Motor neuron (in vitro differentiated cells): ENCODE results near the gene DLG2. TPM values are rescaled to one million over a fixed set of nuclear protein-coding genes. Genes with fewer than 3 reads are reported as not detected.

ENCODE experiments used
- ATAC-seq, 8 experiments: fragments of 200-7000 bp; cut with Tn5 transposase; replicated peaks in 6 of 8; 2 replicates each; pipeline ENCODE4 v1.8.0; 2021; ENCODE audit warnings: mild to moderate bottlenecking in 8 of 8, moderate library complexity in 8 of 8
- H3K27ac ChIP-seq, 2 donors: fragments of 250-450 bp; sonication (Bioruptor Pico); 2 replicates each; pipeline ENCODE4 v1.9.0; 2021; ENCODE audit warnings: antibody characterized with exemption in 2 of 2, mild to moderate bottlenecking in 2 of 2, moderate library complexity in 1 of 2
- H3K4me1 ChIP-seq, 2 donors: fragments of 250-450 bp; sonication (Bioruptor Pico); replicated peaks in 1 of 2; 2 replicates each; pipeline ENCODE4 v1.6.1; 2021; ENCODE audit warnings: antibody characterized with exemption in 2 of 2, mild to moderate bottlenecking in 2 of 2, moderate library complexity in 1 of 2
- H3K4me3 ChIP-seq, 5 donors: fragments of 250-450 bp; sonication (Bioruptor Pico); 2 replicates each; pipeline ENCODE4 v1.9.0; 2021; ENCODE audit warnings: antibody characterized with exemption in 5 of 5, mild to moderate bottlenecking in 5 of 5, moderate library complexity in 4 of 5
- WGBS, 10 experiments: fragments of 450-650 bp; shearing (Covaris generic); methylation state at CpG; one replicate each; pipeline ENCODE4 v1.0.0; 2022; 5-methylcytosine and 5-hydroxymethylcytosine counted together
- in situ Hi-C, 9 experiments: fragments of 400-800 bp; cut with MboI; loops; one replicate each; pipeline ENCODE4 v1.15.0; 2021; ENCODE audit warnings: low sequenced_read_pairs in 9 of 9, low pct_unique_long_range_greater_than_20kb in 2 of 9; ENCODE audit not compliant: unreplicated experiment in 9 of 9
- total RNA-seq, 8 experiments: library from RNA; unstranded; fragments of 300-600 nt; gene quantifications; 2 replicates each; pipeline versions ENCODE4 v1.2.3 to v1.2.4, GENCODE V29; 2022

DLG2 gene
- total RNA-seq, 8 experiments from 2014 or later, result 1.3 to 17.5 (median 6.5) TPM

DNA sequence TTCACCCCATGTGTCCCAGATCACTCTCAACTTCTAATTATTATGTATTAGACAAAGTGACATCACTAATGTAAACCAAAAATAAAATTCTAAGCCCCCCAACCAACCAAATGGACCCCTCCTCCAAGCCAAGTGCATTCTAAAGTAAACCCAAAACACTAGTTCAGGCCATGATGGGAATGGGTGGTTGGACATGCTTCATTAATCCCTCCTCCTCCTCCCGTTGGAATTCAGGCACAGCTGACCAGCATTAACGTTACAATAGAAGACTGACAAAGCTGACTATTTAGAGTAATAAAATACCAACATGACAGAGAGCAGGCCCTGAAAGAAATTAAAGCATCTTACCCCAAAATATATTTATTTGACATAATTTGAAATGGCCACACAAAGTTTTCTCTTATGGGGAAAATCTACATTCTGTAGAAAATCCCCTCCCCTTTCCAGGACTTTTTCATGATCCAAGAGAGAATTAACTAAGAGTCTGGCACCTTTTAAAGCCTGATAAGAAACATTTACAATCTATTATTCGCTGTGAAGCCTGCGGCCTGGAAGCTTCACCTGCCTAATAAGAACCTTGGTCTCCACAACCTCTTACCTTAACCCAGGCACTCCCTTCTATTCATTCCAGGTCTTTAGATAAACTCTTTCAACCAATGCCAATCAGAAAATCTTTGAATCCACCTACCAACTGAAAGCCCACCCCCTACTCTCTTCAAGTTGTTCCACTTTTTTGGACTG is 1392.5 kb downstream of the DLG2 start:
- Histone ChIP-seq H3K4me1 (peaks cover 0 to 5% of the 10 kb centered on the region in 2 donors), H3K4me3 (no peak overlapping the region), H3K27ac (no peak overlapping the region)
- 13 to 100% (median 43%) methylated on average over 1 to 4 of the region's 4 CpGs for WGBS, 10 experiments
- in situ Hi-C loops, result no loop called here
- no peak for ATAC-seq

DNA sequence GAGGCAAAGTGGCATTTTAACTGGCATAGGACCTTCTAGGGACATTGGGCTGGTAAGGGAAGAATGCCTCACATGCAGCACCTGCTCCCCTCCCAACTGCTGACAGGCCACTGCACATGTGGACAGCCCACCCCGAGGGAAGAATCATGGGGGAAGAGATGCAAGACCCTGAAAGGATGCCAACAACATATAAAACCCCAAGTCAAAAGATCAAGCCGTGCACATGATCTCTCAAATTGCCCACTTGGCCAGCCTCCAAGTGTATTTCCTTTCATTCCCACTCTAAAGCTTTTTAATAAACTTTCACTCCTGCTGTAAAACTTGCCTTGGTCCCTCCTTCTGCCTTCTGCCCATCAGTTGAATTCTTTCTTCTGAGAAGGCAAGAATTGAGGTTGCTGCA is 1393.1 kb downstream of the DLG2 start:
- Histone ChIP-seq H3K4me3 (no peak overlapping the region), H3K4me1 (peaks cover 0 to 5% of the 10 kb centered on the region in 2 donors), H3K27ac (no peak overlapping the region)
- 0 to 100% (median 35%) methylated on average over 1 to 2 of the region's 2 CpGs; no CpG with 5 or more reads in 4 of the 10 experiments for WGBS, 10 experiments
- in situ Hi-C loops, result no loop called here
- ATAC-seq, result no peak

DNA sequence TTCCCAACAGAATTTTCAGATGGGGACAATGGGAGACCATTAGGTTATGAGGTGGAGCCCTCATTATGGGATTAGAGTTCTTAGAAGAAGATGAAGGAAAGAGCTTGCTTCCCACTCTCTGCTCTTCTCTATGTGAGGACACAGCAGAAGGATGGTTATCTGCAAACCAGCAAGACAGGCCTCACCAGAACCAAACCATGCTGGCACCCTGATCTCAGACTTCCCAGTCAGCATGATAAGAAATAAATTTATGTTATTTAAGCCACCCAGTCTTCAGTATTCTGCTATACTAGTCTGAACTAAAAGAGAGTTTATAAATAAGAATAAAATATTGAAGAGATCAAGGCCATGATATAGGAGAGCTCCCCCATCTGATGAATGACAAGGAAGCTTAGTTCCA is 1394.6 kb downstream of the DLG2 start:
- in situ Hi-C loops, result no loop called here
- no peak overlapping the region for H3K27ac ChIP-seq
- H3K4me1 ChIP-seq, result peaks cover 0 to 5% of the 10 kb centered on the region in 2 donors
- ATAC-seq, result no peak
- H3K4me3 ChIP-seq, result no peak overlapping the region

DNA sequence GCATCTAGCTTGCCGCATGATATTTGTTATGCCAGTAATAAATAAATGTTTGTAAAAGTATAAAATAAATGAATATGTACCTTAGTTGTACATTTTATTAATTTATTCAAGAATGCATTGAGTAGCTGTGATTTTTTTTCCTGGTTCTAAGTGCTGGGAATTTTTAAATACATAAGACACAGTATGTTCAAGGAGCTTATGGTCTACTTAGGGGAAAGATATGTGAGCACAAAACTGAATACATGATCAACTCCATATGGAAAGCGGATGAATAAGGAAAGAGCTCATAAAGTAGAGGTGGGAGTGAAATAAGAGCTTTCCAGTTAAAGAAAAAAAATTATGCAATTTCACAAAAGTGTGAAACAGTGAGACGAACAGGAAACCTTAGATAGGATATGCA is 1396.7 kb downstream of the DLG2 start:
- in situ Hi-C loops, result no loop called here
- 0 to 100% (median 87%) methylated on average over 2 to 3 of the region's 3 CpGs; no CpG with 5 or more reads in 1 of the 10 experiments for WGBS, 10 experiments
- no peak overlapping the region for H3K27ac ChIP-seq
- peak in 1 of 8 experiments; percentile 90 for ATAC-seq
- peaks cover 0 to 5% of the 10 kb centered on the region in 2 donors for H3K4me1 ChIP-seq
- H3K4me3 ChIP-seq, result no peak overlapping the region

DNA sequence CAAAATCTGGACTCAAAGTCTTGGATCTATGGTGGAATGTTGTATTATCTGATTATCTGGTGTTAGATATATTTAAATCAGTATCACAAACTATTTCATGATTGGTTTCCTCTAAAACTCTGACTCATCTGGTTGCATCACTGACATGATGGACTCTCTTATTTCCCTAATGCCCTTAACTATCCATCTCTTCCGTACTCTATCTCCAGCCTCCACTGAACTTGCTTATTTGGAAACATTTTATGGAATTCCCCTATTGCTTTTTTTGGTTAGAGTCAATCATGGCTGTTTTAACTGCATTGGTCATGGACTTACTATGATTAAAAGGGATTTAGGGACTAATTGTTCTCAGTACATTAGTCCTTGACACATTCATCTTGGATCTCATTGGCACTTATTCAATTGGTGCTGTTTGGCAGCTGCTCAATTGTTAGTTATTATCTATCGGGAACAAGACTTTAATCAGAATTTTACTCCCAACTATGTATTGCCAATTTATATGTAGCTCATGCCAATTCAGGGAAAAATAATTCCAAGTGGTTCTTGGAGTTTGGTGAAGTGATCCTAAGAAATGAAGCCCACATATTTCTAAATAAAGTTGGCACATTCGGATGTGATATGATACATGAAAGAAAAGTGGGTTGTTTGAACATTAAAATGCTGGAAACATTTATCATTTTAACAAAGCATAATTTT is 1399.0 kb downstream of the DLG2 start:
- no peak overlapping the region for H3K4me3 ChIP-seq
- ATAC-seq, result no peak
- in situ Hi-C loops, result no loop called here
- 10 to 100% (median 89%) methylated on average over 1 to 3 of the region's 3 CpGs for WGBS, 10 experiments
- H3K27ac ChIP-seq, result no peak overlapping the region
- peaks cover 0 to 3% of the 10 kb centered on the region in 2 donors for H3K4me1 ChIP-seq

DNA sequence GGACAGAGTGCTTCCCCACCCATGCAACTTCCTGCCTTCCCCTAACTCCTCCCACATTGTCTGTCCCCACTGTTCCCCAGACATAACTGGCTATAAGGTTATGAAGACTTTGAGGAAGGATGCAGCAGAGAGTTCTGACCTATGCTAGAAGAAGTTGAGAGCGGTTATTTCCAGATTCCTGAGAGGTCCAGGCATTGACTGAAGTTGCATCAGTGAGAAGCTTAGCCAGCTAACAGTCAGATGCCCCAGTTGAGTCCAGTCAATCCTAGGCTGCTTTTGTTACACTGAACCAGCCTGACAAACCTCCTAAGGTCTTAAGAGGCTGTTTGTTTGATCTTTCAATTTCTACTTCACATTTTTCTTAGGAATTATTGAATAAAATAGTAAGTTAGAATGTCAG is 1403.1 kb downstream of the DLG2 start:
- peak in 4 of 8 experiments; percentile 48 to 95 (median 68) for ATAC-seq
- H3K27ac ChIP-seq, result no peak overlapping the region
- H3K4me3 ChIP-seq, result no peak overlapping the region
- WGBS, 10 experiments, result 63 to 100% (median 86%) methylated on average over 1 of the region's 1 CpG; no CpG with 5 or more reads in 5 of the 10 experiments
- H3K4me1 ChIP-seq, result peaks cover 0 to 3% of the 10 kb centered on the region in 2 donors
- in situ Hi-C loops, result no loop called here

DNA sequence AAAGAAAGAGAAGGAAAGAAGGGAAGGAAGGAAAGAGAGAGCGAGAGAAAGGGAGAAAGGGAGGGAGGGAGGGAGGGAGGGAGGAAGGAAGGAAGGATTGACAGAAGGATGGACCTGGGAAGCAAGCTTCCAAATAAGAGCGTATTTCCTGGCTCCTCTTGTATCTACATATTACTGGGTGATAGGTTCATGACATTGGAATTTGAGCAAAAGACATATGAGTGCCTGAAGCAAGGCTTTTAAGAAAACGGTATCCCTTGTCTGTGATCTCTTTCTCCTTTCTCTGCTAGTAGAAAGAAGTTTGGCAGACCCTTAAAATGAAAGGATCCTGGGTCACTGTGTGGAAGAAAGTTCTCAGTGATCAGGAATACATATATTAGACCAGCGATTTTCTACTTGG is 1408.8 kb downstream of the DLG2 start:
- 0 to 100% (median 68%) methylated on average over 1 to 2 of the region's 4 CpGs; no CpG with 5 or more reads in 2 of the 10 experiments for WGBS, 10 experiments
- no peak overlapping the region for H3K4me3 ChIP-seq
- no peak for ATAC-seq
- in situ Hi-C loops, result no loop called here
- H3K27ac ChIP-seq, result no peak overlapping the region
- no peaks in the 10 kb centered on the region for H3K4me1 ChIP-seq

DNA sequence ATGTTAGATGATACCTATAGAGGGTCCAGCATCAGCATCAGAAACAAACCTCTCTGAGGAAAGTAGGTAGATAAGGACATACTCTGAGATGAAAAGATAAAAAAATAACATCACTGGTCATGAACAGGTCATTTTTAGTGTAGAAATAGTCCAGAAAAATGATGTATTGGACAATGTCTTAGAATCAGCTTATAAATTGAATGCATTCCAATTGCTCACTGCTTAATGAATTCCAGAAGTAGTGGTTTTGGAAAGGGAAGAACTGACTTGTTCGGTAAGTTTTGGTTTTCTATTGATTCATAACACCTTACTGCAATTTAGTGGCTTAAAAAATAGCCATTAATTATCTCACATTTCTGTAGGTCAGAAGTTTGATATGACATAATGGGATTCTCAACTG is 1411.5 kb downstream of the DLG2 start:
- no peak for ATAC-seq
- no peak overlapping the region for H3K4me3 ChIP-seq
- H3K27ac ChIP-seq, result no peak overlapping the region
- 0 to 100% (median 89%) methylated on average over 1 of the region's 1 CpG; no CpG with 5 or more reads in 3 of the 10 experiments for WGBS, 10 experiments
- H3K4me1 ChIP-seq, result no peaks in the 10 kb centered on the region
- in situ Hi-C loops, result no loop called here

DNA sequence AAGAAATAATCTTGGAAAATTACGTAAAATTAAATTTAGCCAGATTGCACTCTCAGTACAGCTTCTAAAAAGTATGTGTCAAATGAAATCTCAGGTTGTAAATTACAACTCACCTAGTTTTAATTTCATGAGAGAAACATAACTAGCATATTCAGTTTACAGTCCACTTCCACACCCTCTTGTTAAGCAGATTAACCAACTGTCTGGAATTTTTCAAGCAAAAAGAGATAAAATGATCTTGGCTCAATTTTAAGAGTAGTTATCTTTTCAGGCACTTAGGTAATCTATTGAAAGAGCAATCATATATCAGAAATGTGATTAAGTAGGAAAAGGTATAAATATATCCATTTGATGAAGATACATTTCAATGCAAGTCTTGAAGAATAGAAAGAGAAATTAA is 1412.6 kb downstream of the DLG2 start:
- in situ Hi-C loops, result no loop called here
- ATAC-seq, result no peak
- H3K4me3 ChIP-seq, result no peak overlapping the region
- H3K27ac ChIP-seq, result no peak overlapping the region
- H3K4me1 ChIP-seq, result no peaks in the 10 kb centered on the region
- WGBS, 10 experiments, result 33 to 100% (median 83%) methylated on average over 1 of the region's 1 CpG; no CpG with 5 or more reads in 2 of the 10 experiments

DNA sequence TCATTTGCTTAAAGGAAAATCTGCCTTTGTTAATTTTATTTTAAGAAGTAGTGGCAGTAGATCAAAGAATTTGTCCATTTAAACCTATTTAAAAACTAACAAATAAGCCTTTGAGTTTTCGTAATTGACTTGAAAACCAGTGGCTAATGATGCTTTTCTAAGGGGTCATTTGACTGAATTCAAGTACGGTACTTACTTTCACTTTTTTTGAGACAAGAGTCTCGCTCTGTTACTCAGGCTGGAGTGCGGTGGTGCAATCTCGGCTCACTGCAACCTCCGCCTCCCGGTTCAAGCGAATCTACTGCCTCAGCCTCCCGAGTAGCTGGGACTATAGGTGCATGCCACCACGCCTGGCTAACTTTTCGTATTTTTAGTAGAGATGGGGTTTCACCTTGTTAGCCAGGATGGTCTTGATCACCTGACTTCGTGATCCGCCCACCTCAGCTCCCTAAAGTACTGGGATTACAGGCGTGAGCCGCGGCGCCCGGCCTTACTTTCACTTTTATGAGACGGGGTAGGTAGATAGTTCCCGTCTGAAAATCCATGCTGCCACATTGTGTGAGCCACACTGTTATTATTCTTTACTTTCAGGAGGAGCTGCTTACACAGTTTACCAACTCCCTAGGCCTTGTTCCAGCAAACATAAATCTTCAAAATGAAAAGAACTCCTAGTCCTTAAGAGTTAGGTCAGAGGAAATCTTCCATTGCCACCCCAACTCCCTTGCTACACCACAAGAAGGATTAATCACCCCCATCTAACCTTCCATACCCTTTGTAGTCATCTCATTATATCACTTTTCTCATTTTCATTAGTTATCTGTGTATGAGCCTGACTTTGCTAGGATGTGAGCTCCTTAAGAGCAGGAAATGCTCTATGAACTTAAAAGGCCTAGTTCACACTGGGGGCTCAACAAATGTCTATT is 1414.4 kb downstream of the DLG2 start:
- Histone ChIP-seq H3K27ac (no peak overlapping the region), H3K4me3 (no peak overlapping the region), H3K4me1 (no peaks in the 10 kb centered on the region)
- 53 to 100% (median 91%) methylated on average over 2 to 16 of the region's 20 CpGs for WGBS, 10 experiments
- in situ Hi-C loops, result no loop called here
- no peak for ATAC-seq

DNA sequence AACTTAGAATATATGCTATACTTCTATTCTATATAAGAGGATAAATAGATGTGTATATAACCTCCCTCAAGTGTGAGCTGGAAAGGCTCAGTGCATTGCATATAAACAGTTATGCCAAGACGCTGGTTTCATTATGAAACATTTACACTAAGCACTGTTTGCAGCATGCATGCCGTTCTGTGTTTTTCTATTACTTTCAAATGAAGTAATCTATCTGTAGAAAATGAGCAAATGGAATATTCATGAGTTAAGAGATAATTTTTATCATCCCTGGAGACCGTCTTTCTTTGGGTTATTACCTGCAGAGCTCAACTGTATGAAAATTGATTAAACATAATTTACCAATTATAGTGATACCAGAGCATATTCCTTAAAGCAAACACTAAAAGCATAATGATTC is 1415.2 kb downstream of the DLG2 start:
- ATAC-seq, result peak in 1 of 8 experiments; percentile 26
- no peaks in the 10 kb centered on the region for H3K4me1 ChIP-seq
- 30 to 91% (median 75%) methylated on average over 1 to 3 of the region's 3 CpGs; no CpG with 5 or more reads in 2 of the 10 experiments for WGBS, 10 experiments
- in situ Hi-C loops, result no loop called here
- no peak overlapping the region for H3K4me3 ChIP-seq
- H3K27ac ChIP-seq, result no peak overlapping the region

DNA sequence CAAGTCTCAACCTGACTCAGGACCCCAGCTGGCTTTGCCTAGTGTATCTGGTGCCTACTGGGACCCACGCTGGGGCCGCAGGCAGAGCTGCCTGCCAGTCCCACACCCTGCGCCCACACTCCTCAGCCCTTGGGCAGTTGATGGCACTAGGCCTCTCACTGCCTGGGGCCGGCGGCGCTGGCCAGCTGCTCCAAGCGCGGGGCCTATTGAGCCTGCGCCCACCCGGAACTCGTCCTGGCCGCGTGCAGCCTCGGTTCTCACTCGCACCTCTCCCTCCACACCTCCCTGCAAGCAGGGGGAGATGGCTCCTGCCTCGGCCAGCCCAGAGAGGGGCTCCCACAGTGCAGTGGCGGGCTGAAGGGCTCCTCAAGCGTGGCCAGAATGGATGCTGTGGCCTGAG is 1432.4 kb downstream of the DLG2 start:
- 80 to 100% (median 96%) methylated on average over 1 to 12 of the region's 18 CpGs; no CpG with 5 or more reads in 4 of the 10 experiments for WGBS, 10 experiments
- in situ Hi-C loops, result no loop called here
- Histone ChIP-seq H3K4me3 (no peak overlapping the region), H3K27ac (no peak overlapping the region), H3K4me1 (no peaks in the 10 kb centered on the region)
- ATAC-seq, result no peak

DNA sequence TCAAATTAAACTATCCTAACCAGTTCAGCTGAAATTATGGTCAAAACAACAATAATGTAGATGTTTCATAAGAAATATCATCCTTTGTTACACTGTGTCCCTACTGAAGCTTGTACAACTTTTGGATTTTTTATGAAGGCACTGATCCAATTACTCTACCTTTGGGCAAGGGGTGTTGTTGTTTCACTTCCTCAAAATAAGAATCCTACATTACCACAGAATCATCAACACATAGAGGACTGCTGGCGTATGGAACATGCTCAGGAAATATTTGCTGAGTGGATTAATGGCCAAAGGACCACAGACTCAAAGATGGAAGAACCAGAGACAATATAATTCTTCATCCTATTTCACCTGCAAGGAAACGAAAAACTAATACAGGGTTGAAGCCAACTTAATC is 1433.4 kb downstream of the DLG2 start:
- WGBS, 10 experiments, result 0 to 100% (median 67%) methylated on average over 1 to 2 of the region's 2 CpGs; no CpG with 5 or more reads in 2 of the 10 experiments
- no peak for ATAC-seq
- H3K27ac ChIP-seq, result no peak overlapping the region
- in situ Hi-C loops, result no loop called here
- no peaks in the 10 kb centered on the region for H3K4me1 ChIP-seq
- H3K4me3 ChIP-seq, result no peak overlapping the region
